Stimulated activated memory B cell treated with anti-CD40 and anti-IgM and Interleukin-4, amounts not matched to agents 10 μg/mL and 1 μg/mL and 100 μg/mL, for 72 hours (primary cell): ENCODE measurements around the gene STS.

Source experiments
- ATAC-seq: fragments of 150-1000 bp; cut with Tn5 transposase; 2 replicates; pipeline ENCODE4 v1.10.0; 2021
- H3K27ac Mint-ChIP-seq: one replicate; pipeline ENCODE4 v1.8.0; 2022; ENCODE audit warnings: mild to moderate bottlenecking, mixed read lengths
- H3K27me3 Mint-ChIP-seq: one replicate; pipeline ENCODE4 v1.8.0; 2022; ENCODE audit warnings: mixed read lengths
- H3K36me3 Mint-ChIP-seq: one replicate; pipeline ENCODE4 v1.8.0; 2022; ENCODE audit warnings: mixed read lengths
- H3K4me1 Mint-ChIP-seq: one replicate; pipeline ENCODE4 v1.8.0; 2022; ENCODE audit warnings: mixed read lengths
- H3K4me3 Mint-ChIP-seq: one replicate; pipeline ENCODE4 v1.8.0; 2022; ENCODE audit warnings: mild to moderate bottlenecking, moderate library complexity, mixed read lengths
- H3K9me3 Mint-ChIP-seq: one replicate; pipeline ENCODE4 v1.8.0; 2022; ENCODE audit warnings: mixed read lengths

STS gene

GRCh38 chrX:7127056-7127455, 20.5 kb upstream of the STS start:
- H3K27ac Mint-ChIP-seq, result no peak overlapping the region
- ATAC-seq, result no peak
- no peaks in the 10 kb centered on the region for H3K9me3 Mint-ChIP-seq
- H3K4me3 Mint-ChIP-seq, result no peak overlapping the region
- peaks cover 19% of the 10 kb centered on the region for H3K36me3 Mint-ChIP-seq
- no peaks in the 10 kb centered on the region for H3K27me3 Mint-ChIP-seq
- H3K4me1 Mint-ChIP-seq, result peaks cover under 1% of the 10 kb centered on the region

GRCh38 chrX:7131621-7132020, 15.9 kb upstream of the STS start:
- H3K4me1 Mint-ChIP-seq, result peaks cover 21% of the 10 kb centered on the region
- H3K4me3 Mint-ChIP-seq, result no peak overlapping the region
- no peaks in the 10 kb centered on the region for H3K27me3 Mint-ChIP-seq
- H3K36me3 Mint-ChIP-seq, result peaks cover 8% of the 10 kb centered on the region
- H3K27ac Mint-ChIP-seq, result no peak overlapping the region
- no peaks in the 10 kb centered on the region for H3K9me3 Mint-ChIP-seq
- ATAC-seq, result no peak

- H3K4me3 Mint-ChIP-seq, result no peak overlapping the region
- peaks cover 8% of the 10 kb centered on the region for H3K36me3 Mint-ChIP-seq
- no peaks in the 10 kb centered on the region for H3K9me3 Mint-ChIP-seq
- ATAC-seq, result no peak
- no peaks in the 10 kb centered on the region for H3K27me3 Mint-ChIP-seq
- H3K4me1 Mint-ChIP-seq, result peaks cover 21% of the 10 kb centered on the region
- peak overlapping the region; percentile 62 for H3K27ac Mint-ChIP-seq
These were observed 15.0 kb upstream of the STS start for GRCh38 chrX:7132335-7133049.

GRCh38 chrX:7133050-7133440, 14.5 kb upstream of the STS start:
- no peak for ATAC-seq
- Mint-ChIP-seq H3K27me3 (no peaks in the 10 kb centered on the region), H3K36me3 (peaks cover 8% of the 10 kb centered on the region), H3K9me3 (no peaks in the 10 kb centered on the region), H3K4me3 (no peak overlapping the region), H3K27ac (peak overlapping the region; percentile 62), H3K4me1 (peaks cover 21% of the 10 kb centered on the region)

- Mint-ChIP-seq H3K4me1 (peaks cover 21% of the 10 kb centered on the region), H3K36me3 (peaks cover 8% of the 10 kb centered on the region), H3K4me3 (no peak overlapping the region), H3K27me3 (no peaks in the 10 kb centered on the region), H3K27ac (no peak overlapping the region), H3K9me3 (no peaks in the 10 kb centered on the region)
- ATAC-seq, result no peak
These were observed 12.5 kb upstream of the STS start for GRCh38 chrX:7134981-7135380.

GRCh38 chrX:7139202-7140081, 8.1 kb upstream of the STS start:
- no peak overlapping the region for H3K27ac Mint-ChIP-seq
- no peaks in the 10 kb centered on the region for H3K9me3 Mint-ChIP-seq
- no peak for ATAC-seq
- no peak overlapping the region for H3K4me3 Mint-ChIP-seq
- H3K36me3 Mint-ChIP-seq, result no peaks in the 10 kb centered on the region
- H3K4me1 Mint-ChIP-seq, result peaks cover 7% of the 10 kb centered on the region
- no peaks in the 10 kb centered on the region for H3K27me3 Mint-ChIP-seq

GRCh38 chrX:7143076-7143475, 4.4 kb upstream of the STS start:
- no peaks in the 10 kb centered on the region for H3K36me3 Mint-ChIP-seq
- no peaks in the 10 kb centered on the region for H3K9me3 Mint-ChIP-seq
- no peak overlapping the region for H3K27ac Mint-ChIP-seq
- H3K4me3 Mint-ChIP-seq, result no peak overlapping the region
- peaks cover 7% of the 10 kb centered on the region for H3K4me1 Mint-ChIP-seq
- no peaks in the 10 kb centered on the region for H3K27me3 Mint-ChIP-seq
- ATAC-seq, result no peak

GRCh38 chrX:7143941-7144525, 3.5 kb upstream of the STS start:
- Mint-ChIP-seq H3K4me3 (no peak overlapping the region), H3K36me3 (no peaks in the 10 kb centered on the region), H3K27ac (no peak overlapping the region), H3K27me3 (no peaks in the 10 kb centered on the region), H3K4me1 (peaks cover 7% of the 10 kb centered on the region), H3K9me3 (no peaks in the 10 kb centered on the region)
- ATAC-seq, result no peak

- Mint-ChIP-seq H3K36me3 (no peaks in the 10 kb centered on the region), H3K4me1 (peaks cover 7% of the 10 kb centered on the region), H3K4me3 (no peak overlapping the region), H3K27me3 (no peaks in the 10 kb centered on the region), H3K9me3 (no peaks in the 10 kb centered on the region), H3K27ac (no peak overlapping the region)
- ATAC-seq, result no peak
These were observed 2.1 kb upstream of the STS start for GRCh38 chrX:7145454-7145853.

- no peak for ATAC-seq
- H3K27ac Mint-ChIP-seq, result no peak overlapping the region
- no peak overlapping the region for H3K4me3 Mint-ChIP-seq
- H3K4me1 Mint-ChIP-seq, result peaks cover 7% of the 10 kb centered on the region
- no peaks in the 10 kb centered on the region for H3K9me3 Mint-ChIP-seq
- H3K27me3 Mint-ChIP-seq, result no peaks in the 10 kb centered on the region
- no peaks in the 10 kb centered on the region for H3K36me3 Mint-ChIP-seq
These were observed 1.4 kb upstream of the STS start for GRCh38 chrX:7146020-7146702.

- Mint-ChIP-seq H3K36me3 (no peaks in the 10 kb centered on the region), H3K27me3 (no peaks in the 10 kb centered on the region), H3K4me3 (peak overlapping the region; percentile 84), H3K4me1 (peaks cover 7% of the 10 kb centered on the region), H3K9me3 (no peaks in the 10 kb centered on the region), H3K27ac (peak overlapping the region; percentile 79)
- ATAC-seq, result no peak
These were observed 654 bp upstream of the STS start for GRCh38 chrX:7146703-7147412.

- H3K27me3 Mint-ChIP-seq, result no peaks in the 10 kb centered on the region
- H3K4me1 Mint-ChIP-seq, result peaks cover 9% of the 10 kb centered on the region
- H3K36me3 Mint-ChIP-seq, result peaks cover 3% of the 10 kb centered on the region
- H3K27ac Mint-ChIP-seq, result peak within 1 kb of the TSS; percentile 79
- peak within 1 kb of the TSS; percentile 85 for H3K4me3 Mint-ChIP-seq
- no peaks in the 10 kb centered on the region for H3K9me3 Mint-ChIP-seq
- peak; percentile 94 for ATAC-seq
These were observed 704 bp downstream of the STS start, which contains the start of gene PUDP for GRCh38 chrX:7147978-7148854. Gene PUDP, minus strand, starts transcription at chrX:7148153. Its CDS starts 40 bp downstream, at chrX:7148113.

- ATAC-seq, result no peak
- peak overlapping the region; percentile 79 for H3K27ac Mint-ChIP-seq
- peaks cover 12% of the 10 kb centered on the region for H3K36me3 Mint-ChIP-seq
- H3K4me3 Mint-ChIP-seq, result no peak overlapping the region
- H3K9me3 Mint-ChIP-seq, result no peaks in the 10 kb centered on the region
- H3K27me3 Mint-ChIP-seq, result no peaks in the 10 kb centered on the region
- peaks cover 12% of the 10 kb centered on the region for H3K4me1 Mint-ChIP-seq
These were observed 1.9 kb downstream of the STS start for GRCh38 chrX:7149411-7149810.

GRCh38 chrX:7153231-7153630, 5.7 kb downstream of the STS start:
- H3K9me3 Mint-ChIP-seq, result no peaks in the 10 kb centered on the region
- no peak for ATAC-seq
- no peak overlapping the region for H3K4me3 Mint-ChIP-seq
- H3K27ac Mint-ChIP-seq, result peak overlapping the region; percentile 40
- peaks cover 12% of the 10 kb centered on the region for H3K36me3 Mint-ChIP-seq
- H3K4me1 Mint-ChIP-seq, result peaks cover 5% of the 10 kb centered on the region
- no peaks in the 10 kb centered on the region for H3K27me3 Mint-ChIP-seq
